Dedifferentiated amniotic fluid mesenchymal stem cell (primary cell): ENCODE measurements around the gene SEC24B.
"Not testable (repeated sequence)": the region's sequence is repeated elsewhere in the genome, so short reads cannot be mapped to it uniquely, and the experiment has no call there.

Experiments
- DNase-seq: peaks from one replicate; pipeline ENCODE4 v3.0.0-alpha.2; 2016; ENCODE audit errors: extremely low spot score

Gene SEC24B

GRCh38 chr4:109578846-109579245 is 145.2 kb downstream of the SEC24B start:
- no peak for DNase-seq

- DNase-seq: not testable (repeated sequence)
These were observed 146.4 kb downstream of the SEC24B start for GRCh38 chr4:109579997-109580396.

GRCh38 chr4:109588176-109588575 is 154.6 kb downstream of the SEC24B start:
- no peak for DNase-seq

- no peak for DNase-seq
These were observed 155.5 kb downstream of the SEC24B start for GRCh38 chr4:109589119-109589518.

- DNase-seq: no peak
These were observed 156.0 kb downstream of the SEC24B start for GRCh38 chr4:109589605-109590004.
